GM18498 (cell line): ENCODE measurements around the gene ART3.

Experiments used
- ATAC-seq: cut with Tn5 transposase; IDR thresholded peaks from one replicate; pipeline ENCODE4 v1.9.1; 2021; ENCODE audit warnings: mild to moderate bottlenecking, moderate library complexity; ENCODE audit not compliant: unreplicated experiment

ART3 gene

GRCh38 chr4:76067652-76068286 lies 6.7 kb upstream of the ART3 start:
- peak; percentile 86 for ATAC-seq

GRCh38 chr4:76072760-76073159 lies 1.7 kb upstream of the ART3 start:
- no peak for ATAC-seq

- ATAC-seq: no peak
Observed at GRCh38 chr4:76074993-76075600, 588 bp downstream of the ART3 start.

GRCh38 chr4:76078033-76078613 lies 3.6 kb downstream of the ART3 start:
- ATAC-seq: no peak

- ATAC-seq: no peak
Observed at GRCh38 chr4:76083386-76083988, 9.0 kb downstream of the ART3 start.

- ATAC-seq: no peak
Observed at GRCh38 chr4:76084542-76084941, 10.0 kb downstream of the ART3 start.

GRCh38 chr4:76087007-76087769 lies 12.7 kb downstream of the ART3 start:
- ATAC-seq: no peak

GRCh38 chr4:76088719-76089118 lies 14.2 kb downstream of the ART3 start:
- no peak for ATAC-seq

- ATAC-seq: peak; percentile 83
Observed at GRCh38 chr4:76090241-76090691, 15.8 kb downstream of the ART3 start.

GRCh38 chr4:76091052-76091451 lies 16.5 kb downstream of the ART3 start:
- ATAC-seq: no peak

GRCh38 chr4:76095568-76095967 lies 21.1 kb downstream of the ART3 start:
- no peak for ATAC-seq

GRCh38 chr4:76096076-76096475 lies 21.6 kb downstream of the ART3 start:
- ATAC-seq: no peak

GRCh38 chr4:76105652-76106051 lies 31.1 kb downstream of the ART3 start:
- ATAC-seq: no peak

GRCh38 chr4:76106442-76106841 lies 31.9 kb downstream of the ART3 start:
- ATAC-seq: no peak

GRCh38 chr4:76108467-76109181 lies 34.1 kb downstream of the ART3 start:
- no peak for ATAC-seq

GRCh38 chr4:76116821-76117220 lies 42.3 kb downstream of the ART3 start:
- no peak for ATAC-seq

GRCh38 chr4:76117536-76117935 lies 43.0 kb downstream of the ART3 start:
- ATAC-seq: no peak

GRCh38 chr4:76120199-76120598 lies 45.7 kb downstream of the ART3 start:
- no peak for ATAC-seq

- no peak for ATAC-seq
Observed at GRCh38 chr4:76125816-76126215, 51.3 kb downstream of the ART3 start.

- ATAC-seq: no peak
Observed at GRCh38 chr4:76127754-76128153, 53.2 kb downstream of the ART3 start.

GRCh38 chr4:76141241-76141640 lies 66.7 kb downstream of the ART3 start:
- ATAC-seq: no peak
